ENCODE measurements around the gene JMJD6.
A peak's percentile ranks its signal among the peaks of the same experiment; 100 is the strongest.

The JMJD6 gene

DNA sequence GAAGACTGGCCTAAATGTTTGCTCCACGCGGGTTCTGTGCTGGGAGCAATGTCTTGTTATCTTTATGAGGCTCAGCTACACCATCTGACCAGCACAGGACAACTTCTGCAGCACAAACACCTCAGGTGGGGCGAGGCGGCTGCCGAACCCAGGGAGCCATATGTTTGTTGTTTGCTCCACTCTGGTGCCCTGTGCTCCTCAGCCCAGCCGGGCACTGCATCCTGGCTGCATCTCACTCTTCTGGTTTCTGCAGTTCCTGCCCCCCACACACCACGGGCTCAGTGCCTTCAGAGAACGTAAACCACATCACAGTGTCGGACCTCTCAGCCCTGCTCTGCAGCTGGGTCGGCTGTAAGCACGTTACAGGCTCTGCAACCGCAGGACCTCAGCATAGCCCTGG is 48.1 kb downstream of the JMJD6 start:
- no peak for DNase-seq (ENCODE audit: low read depth)

DNA sequence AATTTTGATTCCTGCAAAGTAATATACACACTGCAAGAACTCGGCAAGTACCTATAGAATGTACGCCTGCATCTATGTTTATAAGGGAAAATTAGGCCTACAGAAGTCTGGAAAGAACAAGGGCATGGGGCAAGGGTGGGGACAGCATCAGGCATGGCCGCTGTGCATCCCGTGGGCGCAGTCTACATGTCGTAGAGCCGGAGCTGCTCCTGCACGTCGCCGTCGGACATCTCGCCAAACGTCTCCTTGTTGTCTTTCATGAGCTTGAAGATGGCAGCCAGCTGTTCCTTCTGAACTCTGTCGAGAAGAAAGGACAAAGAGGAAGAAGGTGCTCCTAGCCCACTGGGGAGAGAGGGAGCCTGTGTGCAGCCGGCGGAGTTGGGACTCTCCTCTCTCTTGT is 49.0 kb downstream of the JMJD6 start:
- DNase-seq (ENCODE audit: low read depth): no peak

DNA sequence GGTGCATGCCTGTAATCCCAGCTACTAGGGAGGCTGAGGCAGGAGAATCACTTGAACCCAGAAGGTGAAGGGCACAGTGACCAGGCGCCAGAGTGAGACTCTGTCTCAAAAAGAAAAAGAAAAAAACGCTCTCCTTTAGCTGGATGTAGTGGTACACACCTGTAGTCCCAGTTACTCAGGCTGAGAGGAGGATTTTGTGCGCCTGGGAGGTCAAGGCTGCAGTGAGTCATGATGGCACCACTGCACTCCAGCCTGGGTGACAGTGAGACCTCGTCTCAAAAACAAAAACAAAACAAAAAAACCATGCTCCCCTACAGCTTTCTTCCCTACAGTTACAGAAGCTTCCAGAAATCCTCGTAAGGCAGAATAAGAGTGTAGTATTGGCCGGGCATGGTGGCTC is 49.8 kb downstream of the JMJD6 start:
- no peak for DNase-seq (ENCODE audit: low read depth)

DNA sequence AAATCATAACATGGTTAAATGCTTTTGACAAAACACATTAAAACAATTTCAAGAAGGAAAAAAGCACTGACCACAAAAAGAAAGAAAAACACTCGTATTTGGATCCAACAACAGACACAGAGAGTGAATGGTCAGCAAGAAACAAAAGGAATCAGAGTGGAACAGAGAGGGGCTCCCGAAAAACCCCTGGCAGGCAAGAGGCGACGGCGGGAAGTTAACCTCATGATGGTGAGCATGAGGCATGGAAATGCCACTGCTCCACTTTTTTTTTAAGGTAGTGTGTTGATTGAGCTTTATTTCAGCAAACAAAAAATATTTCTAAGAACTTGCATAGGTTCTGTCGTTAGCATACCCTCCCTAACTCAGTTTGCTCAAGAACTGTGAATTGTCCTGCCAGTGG is 50.8 kb downstream of the JMJD6 start:
- no peak for DNase-seq (ENCODE audit: low read depth)

DNA sequence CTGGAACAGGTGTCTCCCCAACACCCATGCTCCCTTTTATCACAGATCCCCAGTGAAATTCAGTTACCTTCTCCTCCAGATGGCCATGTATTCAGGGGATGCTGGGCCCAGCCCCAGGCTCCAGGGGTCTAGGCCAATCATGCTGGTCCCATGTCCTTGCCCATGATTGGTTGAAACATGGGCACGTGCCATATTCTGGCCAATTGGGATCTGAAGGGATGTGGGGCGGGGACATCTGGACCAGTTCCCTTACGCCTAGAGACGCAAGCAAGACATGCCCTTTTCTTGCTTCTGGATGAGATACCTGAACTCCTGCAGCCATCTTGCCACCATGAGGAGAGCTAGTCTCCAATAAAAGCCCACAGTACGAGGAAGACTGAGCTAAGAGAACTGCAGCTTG is 51.8 kb downstream of the JMJD6 start:
- no peak for DNase-seq (ENCODE audit: low read depth)

DNA sequence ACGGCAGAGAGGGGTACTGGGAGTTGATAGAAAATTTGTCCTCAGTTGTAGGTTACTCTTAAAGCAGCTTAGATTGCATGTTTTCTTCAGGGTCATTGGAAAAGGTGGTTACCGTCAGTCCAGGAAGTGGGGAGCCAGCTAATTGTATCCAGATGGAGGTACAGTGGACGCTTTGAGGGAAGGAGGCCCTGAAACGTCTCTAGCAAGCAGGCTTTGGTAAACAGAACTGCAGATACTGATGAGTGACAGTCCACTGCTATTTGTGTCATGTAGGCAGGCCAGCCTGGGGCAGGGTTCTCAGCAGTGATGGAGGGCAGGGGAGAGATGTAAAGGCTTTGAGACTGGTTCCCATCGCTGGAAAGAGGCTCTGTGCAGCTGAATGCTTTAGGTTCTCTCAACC is 52.7 kb downstream of the JMJD6 start:
- DNase-seq (ENCODE audit: low read depth): no peak

DNA sequence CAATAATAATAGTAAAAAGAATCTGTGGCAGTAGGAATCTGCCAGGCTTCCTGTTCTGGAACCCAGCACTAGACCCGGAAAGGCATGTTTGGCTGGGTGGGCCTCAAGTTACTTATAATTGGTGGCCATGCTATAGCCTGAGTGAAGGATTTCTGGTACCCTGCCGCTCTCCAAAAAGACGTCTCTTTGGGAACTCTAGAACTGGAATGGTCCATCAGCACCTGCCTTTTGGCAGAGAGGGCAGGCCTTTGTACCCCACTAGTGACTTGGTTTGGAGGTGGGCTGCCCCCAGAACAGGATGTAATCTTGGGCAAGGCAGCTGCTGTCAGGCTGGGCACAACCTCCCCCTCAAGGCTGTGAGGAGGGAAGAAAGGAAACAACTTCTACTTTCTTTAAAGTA is 53.5 kb downstream of the JMJD6 start:
- no peak for DNase-seq (ENCODE audit: low read depth)

DNA sequence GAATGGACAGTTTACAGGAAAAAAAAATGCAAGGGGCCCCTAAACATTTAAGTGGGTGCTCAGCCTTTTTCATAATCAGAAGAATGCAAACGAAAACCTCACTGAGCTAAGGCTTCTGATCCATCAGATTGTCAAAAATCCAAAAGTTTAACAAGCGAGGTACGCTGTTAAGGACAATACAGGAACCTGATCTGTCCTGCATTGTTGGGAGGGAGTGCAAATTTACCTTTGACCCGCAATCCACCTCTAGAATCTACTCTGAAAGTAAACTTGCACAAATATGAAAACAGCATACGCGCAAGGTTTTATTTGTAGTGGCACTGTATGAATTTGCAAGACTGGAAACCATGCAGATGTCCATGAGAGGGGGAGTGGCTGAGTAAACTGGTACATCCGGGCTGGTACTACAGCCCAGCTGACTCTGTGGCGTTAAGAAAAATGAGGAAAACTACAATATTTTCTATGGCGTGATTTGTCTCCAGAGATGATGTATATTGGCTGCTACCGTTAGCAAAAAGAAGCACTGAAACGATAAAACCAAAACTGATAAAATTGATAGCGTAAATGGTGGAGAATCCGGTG is 54.0 kb downstream of the JMJD6 start:
- no peak for DNase-seq (ENCODE audit: low read depth)

DNA sequence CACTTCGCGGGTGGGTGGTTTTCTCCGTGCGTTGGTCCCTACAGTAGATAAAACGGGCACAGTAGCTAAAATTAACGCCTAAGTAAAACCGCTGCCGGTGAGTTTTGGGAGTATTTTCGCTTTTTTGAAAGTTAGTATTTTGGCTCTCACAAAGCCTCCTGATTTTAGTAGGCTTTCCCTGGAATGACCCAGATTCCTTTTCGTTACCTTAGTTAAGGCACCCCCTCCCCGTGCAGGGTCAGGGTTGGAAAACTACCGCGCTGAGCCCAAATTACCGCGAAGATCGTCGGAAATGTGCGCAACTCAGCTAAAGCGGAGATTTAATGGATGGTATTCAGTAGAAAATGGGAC is 54.5 kb downstream of the JMJD6 start:
- no peak for DNase-seq (ENCODE audit: low read depth)

DNA sequence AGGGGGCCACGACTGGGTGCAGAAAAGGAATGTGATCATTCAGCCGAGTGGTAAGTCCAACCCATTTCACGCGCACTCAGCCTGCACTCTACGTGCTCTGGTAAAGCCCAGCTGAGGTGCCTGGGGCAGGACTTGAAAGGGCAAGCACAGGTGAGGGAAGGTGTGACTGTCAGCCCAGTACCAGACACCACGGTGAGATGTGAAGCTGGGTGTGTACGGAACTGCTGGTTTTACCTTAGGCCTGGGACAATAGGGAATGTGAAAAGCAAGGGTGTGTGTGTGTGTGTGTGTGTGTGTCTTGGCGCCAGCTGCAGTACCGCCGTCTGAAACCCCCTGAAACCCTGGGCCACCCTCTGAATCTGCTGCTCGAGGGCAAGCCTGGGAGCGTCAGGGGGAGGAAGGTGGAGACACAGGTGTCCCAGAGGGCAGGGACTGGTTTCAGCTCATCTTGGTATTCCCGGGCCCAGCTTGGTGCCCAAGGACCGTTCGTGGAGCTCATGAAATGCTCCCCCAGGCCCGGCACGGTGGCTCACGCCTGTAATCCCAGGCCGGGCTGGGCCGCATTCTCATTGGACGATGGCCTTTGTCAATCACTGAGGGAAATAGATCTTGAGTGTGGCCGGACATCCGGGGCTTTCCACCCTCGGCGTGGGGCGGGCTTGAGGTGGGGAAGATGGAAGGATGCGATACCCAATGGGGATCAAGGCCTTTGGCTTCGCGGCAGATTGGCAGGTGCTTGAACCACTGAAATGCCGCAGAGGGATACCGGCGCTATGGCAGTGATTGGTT is 55.1 kb downstream of the JMJD6 start:
- peak; percentile 98 for DNase-seq (ENCODE audit: low read depth)

DNA sequence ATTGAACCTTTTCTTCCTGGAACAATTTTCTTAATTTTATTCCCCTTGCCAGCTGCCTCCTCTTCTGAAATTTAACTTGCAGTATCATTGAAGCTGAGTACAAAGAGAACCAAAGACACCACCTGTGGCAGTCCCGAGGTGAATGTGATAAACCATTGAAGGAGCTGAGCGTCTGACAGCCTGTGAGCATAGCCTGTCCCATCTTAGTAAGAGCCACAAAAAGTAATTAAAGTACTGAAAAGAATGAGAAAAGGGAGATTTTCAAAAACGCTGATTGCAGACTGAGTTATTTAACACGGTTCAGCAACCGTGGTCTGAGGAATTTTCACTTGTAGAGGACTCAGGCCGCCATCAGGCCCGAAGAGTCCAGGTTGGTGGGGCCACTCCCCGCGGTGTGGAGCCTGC is 55.7 kb downstream of the JMJD6 start:
- DNase-seq (ENCODE audit: low read depth): no peak

DNA sequence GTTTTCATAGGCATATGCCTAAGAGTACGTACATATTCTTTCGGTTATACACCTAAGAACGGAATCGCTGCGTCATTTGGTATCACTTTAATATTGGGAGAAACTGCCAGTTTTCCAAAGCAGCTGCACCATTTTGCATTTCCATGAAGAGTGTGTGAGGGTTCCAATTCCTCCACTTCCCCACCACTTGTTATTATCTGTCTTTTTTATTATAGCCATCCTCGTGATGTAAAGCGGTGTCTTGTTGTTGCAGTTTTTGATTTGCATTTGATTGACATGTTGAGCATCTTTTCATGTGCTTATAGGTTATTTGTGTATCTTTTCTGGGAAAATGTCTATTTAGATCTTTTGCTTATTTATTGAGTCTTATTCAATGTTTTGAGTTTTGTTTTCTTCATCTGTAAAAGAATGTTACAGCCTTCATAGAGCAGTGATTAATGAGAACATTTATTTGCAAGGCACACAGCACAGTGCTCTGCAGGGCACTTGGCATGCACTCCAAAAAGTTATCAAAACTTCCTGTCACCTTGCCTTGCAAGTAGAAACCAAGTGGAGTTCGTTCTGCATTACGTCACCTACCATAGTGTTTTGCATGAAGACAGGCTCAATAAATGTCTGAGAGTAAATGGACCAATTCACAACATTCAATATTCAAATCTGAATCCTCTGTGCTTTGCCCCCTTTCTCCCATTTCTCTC is 56.2 kb downstream of the JMJD6 start:
- no peak for DNase-seq (ENCODE audit: low read depth)

All from GM04503 (cell line).